Measurements from ENCODE around the gene NEK1. TPM values are rescaled to one million over a fixed set of nuclear protein-coding genes. Genes with fewer than 3 reads are reported as not detected.
A peak's percentile ranks its signal among the peaks of the same experiment; 100 is the strongest.

NEK1 gene
- total and polyA plus RNA-seq, 12 donors, result 4.2 to 23.0 (median 12.3) TPM

GRCh38 chr4:169622566-169622965 is 10.2 kb upstream of the NEK1 start:
- no peak for TF ChIP-seq CTCF (IDR thresholded peaks at IDR 0.05)
- no peak for TF ChIP-seq POLR2A (IDR thresholded peaks at IDR 0.05)
- 22 to 40% (median 26%) methylated on average over 4 of the region's 4 CpGs for WGBS, 4 donors
- H3K4me3 ChIP-seq, result peak overlapping the region in 2 of 4 donors; percentile 57 to 96
- DNase-seq, result no peak
- H3K9me3 ChIP-seq (replicated peaks in 1 of 3), result no peaks in the 10 kb centered on the region
- H3K36me3 ChIP-seq (replicated peaks in 1 of 2), result no peaks in the 10 kb centered on the region
- peak overlapping the region in 3 of 5 donors; percentile 21 to 54 (median 45) for H3K27ac ChIP-seq
- H3K27me3 ChIP-seq, result no peaks in the 10 kb centered on the region
- peaks cover 16 to 30% of the 10 kb centered on the region in 2 donors for H3K4me1 ChIP-seq (replicated peaks in 1 of 2)
- intact Hi-C loops (cut with DNase I), result loop anchor here in 1 of 2 donors (5.0 kb wide), 1 partner anchor 35 kb away; no protein-coding TSS in a partner anchor

- TF ChIP-seq CTCF (IDR thresholded peaks at IDR 0.05), result no peak
- TF ChIP-seq POLR2A (IDR thresholded peaks at IDR 0.05), result no peak
- H3K27ac ChIP-seq, result peak overlapping the region in 3 of 5 donors; percentile 21 to 55 (median 54)
- H3K4me3 ChIP-seq, result peak overlapping the region in 2 of 4 donors; percentile 57 to 96
- DNase-seq, result peak in 1 of 7 donors; percentile 14
- no peaks in the 10 kb centered on the region for H3K27me3 ChIP-seq
- H3K4me1 ChIP-seq (replicated peaks in 1 of 2), result peaks cover 16 to 30% of the 10 kb centered on the region in 2 donors
- no peaks in the 10 kb centered on the region for H3K36me3 ChIP-seq (replicated peaks in 1 of 2)
- H3K9me3 ChIP-seq (replicated peaks in 1 of 3), result no peaks in the 10 kb centered on the region
- WGBS, 4 donors, result 4 to 8% (median 7%) methylated on average over 6 of the region's 6 CpGs
- intact Hi-C loops (cut with DNase I), result loop anchor here in 1 of 2 donors (5.0 kb wide), 1 partner anchor 35 kb away; no protein-coding TSS in a partner anchor
These were observed 9.5 kb upstream of the NEK1 start for GRCh38 chr4:169621731-169622492.

GRCh38 chr4:169620880-169621248 is 8.5 kb upstream of the NEK1 start:
- no peaks in the 10 kb centered on the region for H3K9me3 ChIP-seq (replicated peaks in 1 of 3)
- no peak for TF ChIP-seq CTCF (IDR thresholded peaks at IDR 0.05)
- TF ChIP-seq POLR2A (IDR thresholded peaks at IDR 0.05), result no peak
- peak overlapping the region; percentile 81 to 98 (median 95) for H3K27ac ChIP-seq
- no peaks in the 10 kb centered on the region for H3K36me3 ChIP-seq (replicated peaks in 1 of 2)
- intact Hi-C loops (cut with DNase I), result loop anchor here in 1 of 2 donors (5.0 kb wide), 1 partner anchor 36 kb away; no protein-coding TSS in a partner anchor
- H3K4me3 ChIP-seq, result peak overlapping the region; percentile 21 to 96 (median 44)
- WGBS, 4 donors, result 0 to 1% (median 0%) methylated on average over 14 of the region's 14 CpGs
- no peaks in the 10 kb centered on the region for H3K27me3 ChIP-seq
- peaks cover 16 to 26% of the 10 kb centered on the region in 2 donors for H3K4me1 ChIP-seq (replicated peaks in 1 of 2)
- DNase-seq, result peak in 6 of 7 donors; percentile 30 to 73 (median 39)
